Measurements from ENCODE around the gene ZNG1B.
"Not testable (repeated sequence)": the region's sequence is repeated elsewhere in the genome, so short reads cannot be mapped to it uniquely, and the experiment has no call there.

Gene ZNG1B

GRCh38 chr2:113517025-113517424 lies 79.5 kb downstream of the ZNG1B start:
- not testable (repeated sequence) for ATAC-seq (replicated peaks); H3K4me3 Mint-ChIP-seq; H3K27ac Mint-ChIP-seq; H3K9me3 Mint-ChIP-seq; H3K36me3 Mint-ChIP-seq; H3K4me1 Mint-ChIP-seq; DNase-seq
- H3K27me3 Mint-ChIP-seq: peaks cover 10 to 13% of the 10 kb centered on the region in 2 donors

- H3K9me3 Mint-ChIP-seq: not testable (repeated sequence)
Measured at GRCh38 chr2:113520837-113521236, 83.3 kb downstream of the ZNG1B start.

GRCh38 chr2:113521492-113521891 lies 84.0 kb downstream of the ZNG1B start:
- not testable (repeated sequence) for H3K27me3 Mint-ChIP-seq; H3K36me3 Mint-ChIP-seq; H3K4me3 Mint-ChIP-seq; DNase-seq; H3K27ac Mint-ChIP-seq; H3K4me1 Mint-ChIP-seq; H3K9me3 Mint-ChIP-seq; ATAC-seq (replicated peaks)

More at GRCh38 chr2:113520837-113521236, 83.3 kb downstream of the ZNG1B start:
- H3K4me3 Mint-ChIP-seq; H3K4me1 Mint-ChIP-seq; H3K27ac Mint-ChIP-seq; H3K27me3 Mint-ChIP-seq; DNase-seq; H3K36me3 Mint-ChIP-seq; ATAC-seq (replicated peaks): not testable (repeated sequence)

GRCh38 chr2:113524986-113525385 lies 87.5 kb downstream of the ZNG1B start:
- not testable (repeated sequence) for DNase-seq; ATAC-seq (replicated peaks); H3K36me3 Mint-ChIP-seq; H3K4me1 Mint-ChIP-seq; H3K27me3 Mint-ChIP-seq; H3K9me3 Mint-ChIP-seq; H3K27ac Mint-ChIP-seq; H3K4me3 Mint-ChIP-seq

- H3K27ac Mint-ChIP-seq, H3K27me3 Mint-ChIP-seq, H3K36me3 Mint-ChIP-seq, DNase-seq, H3K4me1 Mint-ChIP-seq, H3K4me3 Mint-ChIP-seq, H3K9me3 Mint-ChIP-seq: not testable (repeated sequence)
- peak; percentile 84 to 90 for ATAC-seq (replicated peaks)
Measured at GRCh38 chr2:113527350-113528045, 90.0 kb downstream of the ZNG1B start.

- not testable (repeated sequence) for H3K27me3 Mint-ChIP-seq; DNase-seq; H3K27ac Mint-ChIP-seq; H3K9me3 Mint-ChIP-seq; H3K4me1 Mint-ChIP-seq; H3K4me3 Mint-ChIP-seq; ATAC-seq (replicated peaks); H3K36me3 Mint-ChIP-seq
Measured at GRCh38 chr2:113528126-113528525, 90.6 kb downstream of the ZNG1B start.

- H3K27me3 Mint-ChIP-seq; H3K9me3 Mint-ChIP-seq; ATAC-seq (replicated peaks); H3K36me3 Mint-ChIP-seq; H3K4me1 Mint-ChIP-seq; H3K4me3 Mint-ChIP-seq; DNase-seq; H3K27ac Mint-ChIP-seq: not testable (repeated sequence)
Measured at GRCh38 chr2:113528904-113529303, 91.4 kb downstream of the ZNG1B start.

- not testable (repeated sequence) for H3K36me3 Mint-ChIP-seq; H3K4me1 Mint-ChIP-seq; H3K4me3 Mint-ChIP-seq; H3K27ac Mint-ChIP-seq; H3K27me3 Mint-ChIP-seq; H3K9me3 Mint-ChIP-seq; DNase-seq; ATAC-seq (replicated peaks)
Measured at GRCh38 chr2:113532991-113533390, 95.5 kb downstream of the ZNG1B start.

GRCh38 chr2:113536573-113536972 lies 99.1 kb downstream of the ZNG1B start:
- not testable (repeated sequence) for H3K4me3 Mint-ChIP-seq, H3K36me3 Mint-ChIP-seq, H3K9me3 Mint-ChIP-seq

GRCh38 chr2:113540834-113541203 lies 103.3 kb downstream of the ZNG1B start:
- peak overlapping the region; percentile 55 to 62 for H3K4me3 Mint-ChIP-seq
- ATAC-seq (replicated peaks): not testable (repeated sequence)

More at GRCh38 chr2:113536573-113536972, 99.1 kb downstream of the ZNG1B start:
- H3K27me3 Mint-ChIP-seq: peaks cover 4 to 18% of the 10 kb centered on the region in 2 donors
- not testable (repeated sequence) for ATAC-seq (replicated peaks); H3K4me1 Mint-ChIP-seq; H3K27ac Mint-ChIP-seq; DNase-seq

GRCh38 chr2:113541204-113541975 lies 103.9 kb downstream of the ZNG1B start:
- DNase-seq, H3K27ac Mint-ChIP-seq, H3K36me3 Mint-ChIP-seq, H3K9me3 Mint-ChIP-seq, H3K4me1 Mint-ChIP-seq: not testable (repeated sequence)
- peaks cover 9 to 16% of the 10 kb centered on the region in 2 donors for H3K27me3 Mint-ChIP-seq
- H3K4me3 Mint-ChIP-seq: peak overlapping the region; percentile 62 to 77
- ATAC-seq (replicated peaks): peak; percentile 52 to 58

More at GRCh38 chr2:113540834-113541203, 103.3 kb downstream of the ZNG1B start:
- H3K27ac Mint-ChIP-seq, H3K9me3 Mint-ChIP-seq, H3K4me1 Mint-ChIP-seq, H3K36me3 Mint-ChIP-seq, DNase-seq: not testable (repeated sequence)
- H3K27me3 Mint-ChIP-seq: peaks cover 9 to 16% of the 10 kb centered on the region in 2 donors

GRCh38 chr2:113541976-113542485 lies 104.5 kb downstream of the ZNG1B start:
- not testable (repeated sequence) for H3K9me3 Mint-ChIP-seq, H3K27ac Mint-ChIP-seq, H3K4me1 Mint-ChIP-seq, H3K36me3 Mint-ChIP-seq, DNase-seq
- H3K4me3 Mint-ChIP-seq: peak overlapping the region; percentile 75 to 80
- peaks cover 9 to 16% of the 10 kb centered on the region in 2 donors for H3K27me3 Mint-ChIP-seq
- ATAC-seq (replicated peaks): peak; percentile 19 to 39

- H3K36me3 Mint-ChIP-seq; H3K4me1 Mint-ChIP-seq; ATAC-seq (replicated peaks); H3K27ac Mint-ChIP-seq; DNase-seq; H3K9me3 Mint-ChIP-seq: not testable (repeated sequence)
- Mint-ChIP-seq H3K27me3 (peaks cover 9 to 16% of the 10 kb centered on the region in 2 donors), H3K4me3 (peak overlapping the region; percentile 75 to 80)
Measured at GRCh38 chr2:113542529-113542928, 105.0 kb downstream of the ZNG1B start.
